Amygdala (tissue), 56 donors: Measurements from ENCODE around the gene GALNT14.

ENCODE experiments used
- DNase-seq, 56 donors: peaks; one replicate each; lab custom pipeline; 2025; lab: John Stamatoyannopoulos, UW

The GALNT14 gene

GRCh38 chr2:31136000-31136399, 2.2 kb downstream of the GALNT14 start:
- no peak for DNase-seq

DNA sequence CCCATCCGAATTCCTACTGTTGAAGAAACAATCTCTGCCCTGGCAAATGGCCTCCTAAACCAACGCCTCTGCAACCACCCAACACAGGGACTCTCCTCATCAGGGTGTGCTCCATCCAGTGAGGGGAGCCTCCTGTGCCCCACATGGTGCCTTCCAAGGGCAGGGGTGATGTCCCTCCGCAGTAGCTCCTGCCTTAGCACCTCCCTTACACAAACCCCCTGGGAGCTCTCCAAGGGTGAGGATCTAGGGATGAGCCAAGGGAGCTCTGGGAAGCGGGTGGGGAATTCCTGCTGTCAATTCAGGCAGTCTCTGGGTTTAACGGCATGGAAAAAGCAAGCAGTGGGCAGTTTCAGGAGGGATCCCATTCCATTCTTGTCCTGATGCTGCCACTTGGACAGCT, 3.8 kb downstream of the GALNT14 start:
- DNase-seq = no peak

GRCh38 chr2:31132786-31133185, 5.5 kb downstream of the GALNT14 start:
- no peak for DNase-seq

DNA sequence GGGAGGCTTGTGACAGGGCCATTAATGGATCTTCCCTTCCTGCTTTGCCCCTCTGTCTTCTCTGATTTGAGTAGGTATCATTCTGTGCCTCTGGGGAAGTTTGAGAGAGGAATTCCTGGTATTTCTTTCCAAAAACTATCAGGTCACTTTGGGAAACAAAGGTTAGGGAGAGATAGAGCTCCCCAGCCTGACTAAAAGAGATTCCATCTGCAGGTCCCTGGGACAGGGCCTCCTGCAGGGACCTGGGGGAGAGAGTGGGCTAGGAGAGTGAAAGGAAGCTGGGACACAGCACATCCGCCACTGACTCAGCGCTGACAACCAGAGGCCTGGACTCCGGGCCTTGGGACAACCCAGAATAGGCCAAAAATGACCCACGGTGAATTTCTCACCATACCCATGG, 6.4 kb downstream of the GALNT14 start:
- DNase-seq = no peak

- DNase-seq = no peak
Measured at GRCh38 chr2:31129375-31130171, 8.7 kb downstream of the GALNT14 start.

DNA sequence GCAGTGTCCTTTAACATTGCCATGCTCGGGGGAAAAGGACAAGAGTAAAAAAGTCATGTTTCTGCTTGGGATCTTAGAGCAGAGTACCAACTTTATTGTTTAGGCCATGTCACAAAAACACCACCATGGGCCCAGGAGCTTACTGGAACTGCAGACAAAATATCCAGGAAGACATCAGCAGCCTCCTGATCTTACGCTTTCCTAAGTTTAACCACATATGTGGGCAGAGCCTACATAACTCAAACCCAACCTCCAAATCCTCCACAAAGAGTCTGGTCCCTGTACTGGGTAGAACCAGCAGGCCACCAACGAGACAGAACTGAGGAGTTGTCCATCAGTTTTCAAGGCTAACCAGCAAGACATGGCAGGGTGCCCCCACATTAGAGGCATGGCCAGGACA, 10.3 kb downstream of the GALNT14 start:
- DNase-seq = no peak

DNA sequence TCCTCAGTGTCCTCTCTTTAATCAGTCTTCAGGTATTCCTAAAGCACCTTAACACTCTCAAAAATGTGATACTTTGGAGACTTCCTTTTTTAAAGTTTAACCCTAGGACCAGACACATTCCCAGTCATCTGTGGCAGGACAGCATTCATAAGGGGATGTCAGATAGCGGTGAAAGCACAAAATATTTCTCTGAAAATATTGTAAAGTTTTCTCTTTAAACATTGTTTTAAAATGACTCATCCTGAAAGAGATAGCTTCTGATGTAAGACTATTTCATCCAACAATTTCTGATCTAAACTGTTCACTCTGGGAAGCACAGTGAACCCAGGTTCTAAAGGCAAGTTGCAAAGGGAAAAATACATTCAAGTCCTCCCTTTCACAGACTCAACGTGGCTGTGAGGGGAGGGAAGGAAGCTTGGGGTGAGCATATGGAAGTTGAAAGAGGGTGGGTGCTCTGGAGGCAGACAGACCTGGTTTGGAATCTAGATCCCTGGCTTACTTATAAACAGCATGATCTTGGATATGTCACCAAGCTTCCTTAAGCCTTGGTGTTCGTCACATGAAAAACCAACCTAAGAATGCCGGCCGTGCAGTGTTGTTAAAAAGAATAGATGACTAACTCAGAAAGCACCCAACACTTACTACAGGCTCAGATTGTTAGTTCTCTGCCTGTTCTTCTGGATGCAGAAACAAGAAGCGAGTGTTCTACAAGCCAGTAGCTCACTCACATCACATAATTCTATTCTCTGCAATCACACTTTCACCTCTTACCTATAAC, 12.1 kb downstream of the GALNT14 start:
- no peak for DNase-seq

- no peak for DNase-seq
Measured at GRCh38 chr2:31124904-31125303, 13.3 kb downstream of the GALNT14 start.

- no peak for DNase-seq
Measured at GRCh38 chr2:31122133-31122532, 16.1 kb downstream of the GALNT14 start.

DNA sequence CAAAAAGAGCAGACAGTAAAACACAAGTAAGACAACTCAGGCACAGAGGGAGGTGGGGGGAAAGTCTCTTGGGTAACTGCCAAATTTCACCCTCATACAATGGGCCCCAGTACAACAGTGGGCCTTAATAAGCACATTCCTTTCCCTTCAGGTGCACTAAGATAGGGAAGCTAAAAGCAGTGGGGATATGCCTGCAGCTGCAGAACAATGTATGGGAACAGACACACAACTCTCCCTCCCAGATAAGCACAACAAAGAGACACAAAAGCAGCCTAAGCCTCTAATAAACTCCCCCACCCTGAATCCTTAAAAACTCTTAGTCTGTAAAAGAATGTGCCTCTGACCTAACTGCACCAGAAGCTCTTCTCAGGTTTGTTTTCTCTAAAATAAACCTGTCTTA, 24.5 kb downstream of the GALNT14 start:
- no peak for DNase-seq

DNA sequence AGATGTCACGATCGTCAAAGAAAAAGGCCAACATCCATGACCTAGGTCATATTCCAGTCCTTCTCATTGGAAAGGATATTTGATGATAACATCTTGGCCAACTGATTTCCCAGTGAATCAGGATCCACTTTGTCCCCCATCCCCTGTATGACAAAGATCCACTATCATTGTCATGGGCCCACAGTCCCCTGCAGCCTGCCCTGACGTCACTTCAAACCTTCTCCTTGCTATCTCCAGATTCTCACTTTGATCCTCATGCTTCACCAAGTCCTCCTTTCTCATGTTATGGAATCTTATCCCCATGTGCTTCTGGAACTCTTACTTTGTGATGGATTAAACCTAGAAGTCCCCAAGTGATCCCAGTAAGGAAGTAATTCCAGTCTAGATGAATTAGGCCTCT, 25.7 kb downstream of the GALNT14 start:
- no peak for DNase-seq

GRCh38 chr2:31110998-31111397, 27.2 kb downstream of the GALNT14 start:
- DNase-seq = no peak

DNA sequence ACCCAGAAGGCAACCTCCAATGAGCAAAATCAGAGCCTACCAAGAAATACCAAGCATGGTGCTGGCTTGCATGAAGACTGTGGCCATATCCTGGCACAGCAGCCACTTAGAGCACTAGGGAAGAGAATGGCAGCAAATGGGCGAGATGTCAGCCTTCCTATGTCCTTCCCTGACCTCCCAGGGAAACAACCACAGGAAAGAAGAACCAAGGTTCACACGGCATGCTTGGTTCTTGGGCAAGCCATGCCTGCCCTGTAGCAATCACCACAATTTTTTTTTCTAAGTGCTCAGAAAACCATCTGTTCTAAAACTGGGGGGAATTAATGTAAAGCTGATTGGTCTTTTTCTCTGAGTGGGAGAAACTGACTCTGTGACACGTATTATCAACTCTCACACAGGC, 27.8 kb downstream of the GALNT14 start:
- DNase-seq = no peak

DNA sequence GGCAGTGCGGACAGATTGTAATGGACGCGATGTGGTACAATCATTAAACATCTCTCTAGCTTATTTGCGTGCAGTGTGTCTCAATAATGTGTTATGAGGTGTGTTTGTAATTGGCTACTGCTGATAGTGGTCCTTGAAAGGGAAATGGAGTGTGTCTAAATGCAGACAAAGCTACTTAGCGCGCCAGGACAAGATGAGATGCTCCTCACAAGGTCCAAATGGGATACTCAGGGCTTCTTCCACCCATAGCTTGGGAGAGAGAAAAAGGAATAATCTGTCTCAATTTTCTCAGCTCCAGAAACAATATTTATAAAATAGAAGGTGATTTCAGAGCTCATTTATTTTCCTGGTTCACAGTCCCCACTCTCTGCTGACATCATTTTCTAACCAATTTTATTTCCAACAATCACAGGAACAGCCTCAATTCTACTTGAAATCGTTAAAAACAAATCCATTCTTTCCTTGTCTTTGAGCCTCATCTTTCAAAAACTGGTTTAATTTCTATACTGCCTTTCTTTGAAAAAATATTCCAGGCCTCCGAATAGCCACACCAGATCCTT, 28.5 kb downstream of the GALNT14 start:
- DNase-seq = no peak

DNA sequence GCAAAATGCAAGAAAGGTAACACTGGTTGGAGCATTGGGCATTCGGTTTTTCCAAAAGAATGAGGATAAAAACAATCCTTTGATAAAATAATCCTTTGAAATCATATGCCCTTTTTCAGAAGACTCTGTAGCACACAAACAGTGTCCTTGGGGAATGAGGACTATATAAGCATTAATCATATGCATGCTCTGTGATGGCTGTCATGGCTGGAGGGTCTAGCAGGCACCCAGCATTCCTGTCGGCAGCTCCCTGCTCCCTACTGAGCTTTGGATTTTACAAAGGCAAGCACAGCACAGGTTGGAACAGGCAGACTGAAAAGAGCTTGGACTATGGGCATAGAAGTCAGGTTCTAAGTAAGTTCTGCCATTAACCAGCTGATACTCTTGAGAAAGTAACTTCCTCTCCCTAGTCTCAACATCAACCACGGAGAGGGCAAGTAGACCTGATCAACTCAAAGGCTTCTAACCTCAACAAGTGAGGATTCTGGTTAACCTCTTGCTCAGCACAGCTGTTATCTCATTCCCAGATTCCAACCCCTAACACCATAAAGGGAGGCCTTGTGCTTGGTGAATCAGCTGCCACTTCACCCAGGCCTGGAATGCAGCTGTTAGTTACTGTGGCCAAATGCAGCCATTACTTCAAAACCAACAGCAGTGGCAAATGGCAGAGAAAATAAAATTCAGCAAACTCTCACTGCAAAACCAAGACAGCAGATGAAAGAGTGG, 29.5 kb downstream of the GALNT14 start:
- DNase-seq = peak in 2 of 56 donors; percentile 9 to 19

DNA sequence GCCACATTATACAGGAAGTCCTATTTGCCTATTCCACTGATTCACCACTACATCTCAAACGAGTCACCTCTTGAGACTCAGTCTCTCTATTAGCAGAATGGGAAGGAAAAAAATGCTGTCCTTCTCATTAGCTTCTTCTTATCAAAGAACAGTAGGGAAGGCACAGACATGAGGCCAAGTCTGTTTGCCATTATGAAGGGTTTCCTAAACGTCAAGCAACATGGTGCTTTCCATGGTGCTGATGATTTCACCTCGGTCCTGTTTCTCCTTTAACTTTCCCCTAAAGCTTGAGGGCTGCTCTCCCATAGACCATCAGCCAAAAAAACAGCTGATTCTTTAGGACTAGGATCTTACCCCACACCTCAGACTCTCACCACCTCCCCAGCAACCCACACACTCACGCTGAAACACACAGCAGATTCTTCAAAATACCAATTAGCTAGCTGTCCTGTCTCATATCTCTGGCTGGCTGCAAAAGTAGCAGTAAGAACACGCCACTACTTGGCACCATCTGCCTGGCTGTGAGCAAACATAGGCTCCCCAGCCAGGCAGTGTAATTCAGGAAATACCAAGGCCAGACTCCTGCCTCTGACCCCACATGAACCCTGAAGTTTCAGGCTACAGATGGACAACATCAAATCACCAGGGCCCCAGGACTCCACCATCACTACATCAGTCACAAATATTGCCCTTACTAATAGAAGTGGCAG, 30.5 kb downstream of the GALNT14 start:
- peak in 9 of 56 donors; percentile 1 to 38 (median 9) for DNase-seq

- no peak for DNase-seq
Measured at GRCh38 chr2:31101701-31102100, 36.5 kb downstream of the GALNT14 start.

DNA sequence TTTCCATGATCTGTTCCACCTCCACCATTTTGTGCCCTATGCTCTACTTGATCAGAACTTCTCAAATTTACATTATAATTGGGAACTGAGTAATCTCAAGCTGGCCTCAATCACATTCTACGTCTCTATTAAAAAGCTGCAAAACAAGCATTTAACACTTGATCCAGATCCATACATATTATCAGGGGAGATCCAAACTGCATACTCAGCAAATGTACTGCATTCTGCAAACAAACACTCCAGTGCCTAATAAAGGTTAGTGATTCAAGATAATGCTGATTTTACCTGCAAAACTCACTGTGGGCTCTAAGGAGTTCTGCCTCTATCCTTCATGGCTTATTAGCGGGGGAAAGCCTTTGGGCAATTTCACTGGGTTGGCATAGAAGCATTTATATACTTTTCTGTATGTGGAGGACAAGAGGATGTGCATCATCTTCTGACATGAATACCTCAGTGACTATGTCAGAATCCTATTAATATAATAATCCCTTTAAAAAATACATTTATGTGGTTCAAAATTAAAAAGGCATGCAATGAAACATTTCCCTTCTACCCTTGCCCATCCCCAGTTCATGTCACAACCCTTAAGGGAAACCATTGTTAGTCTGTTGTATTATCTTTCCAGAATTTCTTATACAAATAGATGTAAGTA, 40.2 kb downstream of the GALNT14 start:
- DNase-seq = no peak

DNA sequence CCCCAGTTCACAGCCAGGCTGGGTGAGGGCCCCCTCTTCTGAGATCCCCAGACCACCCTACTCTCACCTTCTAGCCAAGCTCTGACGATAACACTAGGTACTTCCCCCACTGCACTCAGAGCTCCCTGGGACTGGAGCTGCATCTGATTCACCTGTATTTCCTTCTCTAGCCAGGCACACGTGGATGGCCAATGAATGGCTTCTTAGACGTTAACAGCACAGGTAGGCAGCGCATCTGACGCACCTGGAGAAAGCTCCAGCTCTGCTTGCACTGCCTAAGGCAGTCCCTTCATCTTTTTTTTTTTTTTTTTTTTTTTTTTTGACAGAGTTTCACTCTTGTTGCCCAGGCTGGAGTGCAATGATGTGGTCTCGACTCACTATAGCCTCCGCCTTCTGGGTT, 48.1 kb downstream of the GALNT14 start:
- no peak for DNase-seq

- DNase-seq = no peak
Measured at GRCh38 chr2:31089645-31090044, 48.6 kb downstream of the GALNT14 start.
